SIG-M5 treated with dmso at 0.1 percent for 504 hours (cell line): ENCODE data around the gene PADI6.
A peak's percentile ranks its signal among the peaks of the same experiment; 100 is the strongest.
"Not testable (repeated sequence)": the region's sequence is repeated elsewhere in the genome, so short reads cannot be mapped to it uniquely, and the experiment has no call there.

Experiments used
- DNase-seq: peaks from one replicate; lab custom pipeline; 2025; ENCODE audit not compliant: unreplicated experiment; lab: John Stamatoyannopoulos, UW

PADI6 gene

DNA sequence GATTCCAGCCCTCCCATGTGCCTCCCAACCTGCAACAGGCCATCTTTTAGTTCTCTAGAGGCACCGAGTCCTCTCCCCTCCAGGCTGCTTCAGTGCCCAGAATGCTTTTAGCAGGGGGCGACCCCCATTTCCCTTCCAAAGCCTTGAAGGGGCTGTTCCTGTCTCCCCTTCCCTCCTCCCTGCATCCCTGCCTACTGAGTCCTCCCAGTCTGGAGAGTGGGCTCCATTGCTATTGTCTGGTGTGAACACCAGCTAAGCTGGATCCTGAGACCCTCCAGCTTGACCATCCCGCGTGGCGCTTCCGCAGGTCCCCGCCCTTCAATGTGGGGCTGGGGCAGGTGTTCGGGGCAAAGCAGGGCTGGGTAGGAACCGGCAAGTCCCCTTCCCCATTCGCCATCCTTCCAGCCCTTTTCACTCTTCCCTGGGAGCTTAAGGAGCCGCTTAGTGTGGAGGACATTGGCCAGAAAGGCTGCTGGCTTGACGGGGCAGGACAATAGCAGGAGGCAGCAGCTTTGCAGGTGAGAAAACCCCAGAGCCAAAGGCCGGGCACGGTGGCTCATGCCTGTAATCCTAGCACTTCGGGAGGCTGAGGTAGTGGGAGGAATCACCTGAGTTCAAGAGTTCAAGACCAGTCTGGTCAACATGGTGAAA lies 32.2 kb downstream of the PADI6 start:
- DNase-seq, result no peak

DNA sequence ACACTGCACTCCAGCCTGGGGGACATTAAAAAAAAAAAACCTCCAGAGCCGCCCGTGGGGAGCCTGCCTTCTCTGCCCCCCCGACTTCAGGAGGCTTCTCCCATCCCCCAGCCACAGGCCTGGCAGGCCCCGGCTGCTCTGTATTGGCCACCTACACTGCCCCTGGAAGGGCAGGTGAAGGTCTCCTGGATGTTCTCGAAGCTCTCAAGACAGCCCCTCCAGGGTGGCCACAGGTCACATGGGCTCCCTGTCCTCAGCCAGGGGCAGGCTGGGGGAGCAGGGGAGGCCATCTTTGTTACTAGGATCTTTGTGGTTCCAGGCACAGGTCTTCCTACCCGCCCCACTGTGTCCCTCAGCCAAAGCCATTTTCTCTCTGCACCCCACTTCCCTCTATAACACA lies 32.8 kb downstream of the PADI6 start:
- no peak for DNase-seq

DNA sequence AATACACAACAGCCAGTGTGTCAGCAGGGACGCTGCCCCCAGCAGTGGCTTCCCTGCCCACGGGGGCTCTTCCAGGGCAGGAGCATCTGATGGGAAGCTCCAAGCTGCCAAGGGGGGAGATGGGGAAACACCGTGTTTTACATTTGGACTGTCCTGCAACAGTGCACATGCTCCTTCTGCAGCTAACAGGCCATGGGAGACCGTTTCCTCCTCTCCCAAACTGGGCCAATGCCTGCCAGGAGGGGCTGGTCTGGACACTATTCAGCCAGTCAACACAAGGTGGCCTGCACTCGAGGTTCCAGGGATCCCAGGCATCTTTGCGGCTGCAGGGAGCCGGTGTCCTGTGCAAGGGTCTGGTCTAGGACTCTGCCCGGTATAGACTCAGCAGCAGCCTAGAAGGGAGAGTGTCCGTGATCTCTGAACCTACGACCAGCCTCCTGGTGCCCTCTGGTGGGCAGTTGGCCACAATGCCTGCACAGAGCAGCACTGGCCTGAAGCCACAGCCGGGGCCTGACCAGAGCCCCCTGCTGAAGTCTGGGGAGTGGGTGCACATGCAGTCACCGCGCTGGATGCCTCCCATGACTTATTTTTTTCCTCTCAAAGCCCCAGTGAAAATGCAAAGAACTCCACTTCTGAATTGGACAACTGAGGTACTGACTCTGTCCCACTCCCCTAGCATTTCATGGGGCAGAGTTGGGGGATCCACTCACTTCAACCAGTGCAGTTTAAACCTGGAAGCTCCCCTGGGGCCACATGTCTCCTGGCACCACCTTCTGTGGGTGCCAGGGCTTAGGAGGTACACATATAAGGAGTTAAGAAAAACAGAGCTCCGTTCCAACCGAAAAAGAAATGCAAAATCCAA lies 34.1 kb downstream of the PADI6 start:
- DNase-seq, result peak; percentile 31

DNA sequence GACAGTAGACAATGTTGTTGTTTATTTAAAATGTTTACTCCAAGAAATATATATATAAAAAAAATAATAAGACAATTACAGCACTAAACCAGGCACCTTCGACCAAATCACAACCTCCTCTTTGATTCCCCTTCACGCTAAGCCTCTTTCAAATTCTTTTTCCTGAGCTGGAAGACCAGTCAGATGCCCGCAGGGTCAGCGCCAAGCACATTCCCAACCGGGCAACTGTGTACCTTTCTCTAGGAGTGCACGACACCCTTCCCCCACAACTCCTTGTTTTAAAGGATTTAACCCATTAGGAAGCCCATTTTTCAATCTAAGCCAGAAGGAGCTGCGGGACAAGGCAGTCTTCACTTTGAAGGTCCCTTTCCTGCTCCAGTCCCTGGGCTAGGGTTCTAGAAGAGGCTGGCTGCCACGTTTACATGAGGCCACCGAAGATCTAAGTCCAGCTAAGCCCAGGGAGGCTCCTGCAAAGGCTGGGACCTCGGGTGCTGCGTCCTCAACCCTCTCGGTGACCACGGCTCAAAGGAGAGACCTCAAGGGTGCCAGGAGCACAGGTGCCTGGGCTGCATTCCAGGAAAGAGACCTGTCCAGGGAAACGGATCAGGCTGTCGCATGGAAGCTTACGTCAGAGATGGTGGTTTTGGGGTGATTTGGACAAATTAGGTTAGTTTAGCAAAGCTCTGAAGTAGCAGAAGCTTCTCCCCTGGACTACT lies 34.9 kb downstream of the PADI6 start:
- DNase-seq, result not testable (repeated sequence)

DNA sequence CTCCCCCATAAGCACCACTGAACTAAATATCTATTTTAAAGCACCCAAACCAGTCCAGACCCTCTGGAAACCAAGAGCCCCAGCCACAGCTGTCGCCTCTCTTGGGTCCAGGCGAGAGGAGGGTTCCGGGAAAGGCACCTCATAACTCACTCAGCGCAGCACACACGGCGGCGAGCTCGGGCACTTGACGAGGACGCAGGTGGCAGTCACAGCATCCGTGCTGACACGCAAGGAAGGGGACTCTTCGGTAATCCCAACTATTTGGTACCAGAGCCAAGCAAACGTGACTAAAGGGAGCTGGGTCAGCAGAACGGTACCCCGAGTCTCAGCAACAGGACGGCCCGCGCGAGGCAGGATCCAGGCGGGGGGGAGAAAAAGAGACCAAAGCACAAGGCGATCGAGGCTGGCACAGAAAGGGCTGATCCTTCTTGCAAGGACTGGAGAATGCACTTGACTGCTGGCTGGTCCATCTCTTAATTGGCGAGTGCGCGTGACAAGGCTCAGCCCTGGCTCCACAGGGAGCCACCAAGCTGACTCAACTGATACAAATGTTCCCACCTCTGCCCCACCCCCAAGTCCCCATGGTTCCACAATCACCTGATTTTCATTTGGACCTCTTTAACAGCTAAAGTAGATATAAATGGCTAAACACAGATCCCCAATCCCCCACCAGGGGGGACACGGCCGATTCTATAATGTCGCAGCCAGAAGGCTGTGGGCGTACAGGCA lies 36.0 kb downstream of the PADI6 start:
- DNase-seq, result not testable (repeated sequence)

DNA sequence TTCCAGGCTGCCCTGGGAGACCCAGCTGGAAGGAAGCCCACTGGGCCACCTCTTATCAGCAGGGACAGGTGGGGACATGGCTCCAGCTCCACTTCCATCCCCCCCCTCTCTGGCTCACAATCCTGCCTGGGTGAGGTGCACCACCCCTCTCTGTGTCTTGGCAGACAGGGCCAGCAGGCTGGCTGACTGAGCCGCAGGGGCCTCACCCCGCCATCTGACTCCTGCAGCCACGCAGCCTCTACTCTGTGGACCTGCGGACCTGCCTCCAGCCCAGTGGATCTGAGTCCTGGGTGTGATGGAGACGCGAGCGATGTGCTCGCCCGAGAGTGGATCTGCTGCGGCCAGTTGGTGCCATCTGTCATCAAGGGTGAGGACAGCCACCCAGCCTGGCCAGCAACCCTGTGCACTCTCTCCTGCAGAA lies 37.4 kb downstream of the PADI6 start:
- no peak for DNase-seq

DNA sequence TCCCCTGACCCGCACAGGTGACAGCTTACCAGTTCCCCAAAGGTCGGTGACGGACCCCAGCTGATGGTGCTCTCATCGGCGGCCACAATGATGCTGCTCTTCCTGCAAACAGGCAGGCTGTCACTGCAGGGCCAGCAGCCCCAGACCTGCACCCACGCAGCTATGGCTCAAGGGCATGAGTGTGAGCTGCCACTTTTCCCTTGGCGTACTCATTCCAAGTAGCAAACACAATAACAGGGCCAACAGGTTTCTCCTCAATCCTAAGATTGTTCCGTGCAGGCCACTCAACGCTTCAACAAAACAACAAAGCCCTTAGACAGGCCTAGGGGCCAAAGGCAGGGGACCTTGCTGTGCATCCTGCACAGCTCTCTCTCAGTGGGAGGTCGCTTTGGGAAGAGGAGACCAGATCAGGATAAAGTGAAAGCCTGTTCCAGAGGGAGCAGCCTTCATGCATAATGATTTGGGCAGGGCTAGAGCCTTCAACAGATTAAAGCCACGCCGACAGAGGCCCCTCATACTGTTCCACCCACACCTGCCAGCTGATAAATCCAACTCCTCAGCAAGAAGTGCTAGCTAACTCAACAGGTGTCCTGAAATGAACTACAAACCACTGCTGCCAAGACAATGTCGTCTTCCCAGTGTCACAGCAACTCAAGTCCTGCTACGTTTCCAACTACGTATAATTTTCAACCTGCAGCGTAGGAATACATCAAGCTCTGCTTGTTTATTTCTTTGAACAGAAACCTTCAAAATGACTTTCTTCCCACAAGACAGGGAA lies 40.3 kb downstream of the PADI6 start:
- peak; percentile 55 for DNase-seq

DNA sequence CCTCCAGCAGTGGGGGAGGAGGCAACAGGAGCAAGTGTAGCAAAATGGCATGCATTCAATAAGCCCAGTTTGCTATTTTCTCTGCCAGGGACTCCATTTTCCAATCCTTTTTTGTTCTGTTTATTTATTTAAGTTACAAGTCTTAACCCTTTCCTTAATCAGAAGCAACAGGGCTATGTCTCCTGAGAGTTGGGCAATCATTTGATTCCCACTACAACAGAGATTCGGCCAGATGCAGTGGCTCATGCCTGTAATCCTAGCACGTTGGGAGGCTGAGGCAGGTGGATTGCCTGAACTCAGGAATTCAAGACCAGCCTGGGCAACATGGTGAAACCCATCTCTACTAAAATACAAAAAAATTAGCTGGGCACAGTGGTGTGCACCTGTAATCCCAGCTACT lies 42.0 kb downstream of the PADI6 start:
- no peak for DNase-seq

DNA sequence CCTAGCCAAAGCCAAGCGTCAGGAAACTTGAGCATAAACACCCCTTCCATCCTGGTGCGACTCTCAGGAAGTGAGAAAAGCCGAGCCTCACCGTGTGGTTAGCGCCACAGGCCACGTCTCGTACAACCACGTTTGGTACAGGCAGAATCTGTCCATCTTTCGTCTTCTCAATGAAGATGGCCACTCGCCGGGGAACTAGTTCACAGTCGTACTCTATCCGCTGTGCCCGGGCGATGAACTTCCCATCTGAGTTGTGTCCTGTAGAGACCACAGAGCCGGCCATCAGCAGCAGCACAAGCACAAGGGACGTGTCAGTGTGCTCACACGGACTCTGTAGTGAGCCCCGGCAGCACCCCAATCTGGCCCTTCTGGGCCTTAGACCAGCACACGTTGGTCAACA lies 44.4 kb downstream of the PADI6 start:
- DNase-seq, result no peak

DNA sequence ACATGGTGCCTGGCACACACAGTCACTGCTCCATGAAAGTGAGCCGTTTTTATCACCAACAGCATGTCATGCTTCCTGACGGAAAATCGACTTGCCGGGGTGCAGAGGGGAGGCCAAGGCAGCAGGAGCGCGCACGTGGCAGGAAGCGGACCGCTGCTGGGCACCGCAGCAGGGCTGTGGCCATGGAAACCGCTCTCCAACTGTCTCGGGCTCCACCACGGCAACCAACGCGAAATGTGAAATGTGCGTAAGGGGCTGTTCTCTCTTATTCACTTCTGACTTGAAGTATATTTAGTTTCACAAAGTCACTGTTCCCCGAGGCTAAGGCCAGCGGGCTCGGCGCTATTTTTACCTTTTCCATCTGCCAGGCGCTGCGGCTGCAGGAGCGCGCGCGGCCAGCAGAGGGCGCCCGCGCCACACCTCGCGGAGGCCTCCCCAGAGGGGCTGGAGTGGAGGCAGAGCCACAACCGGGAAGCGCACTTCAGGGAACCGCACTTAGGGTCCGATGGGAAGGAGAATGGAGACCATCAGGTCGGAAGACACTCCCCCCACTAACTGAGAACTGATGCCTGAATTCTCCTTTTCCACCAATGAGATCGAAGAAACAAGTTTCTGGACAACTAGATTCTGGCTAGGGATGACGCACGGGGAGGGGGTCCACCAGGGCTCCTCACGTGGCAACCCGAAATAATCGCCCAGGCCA lies 47.8 kb downstream of the PADI6 start:
- DNase-seq, result peak; percentile 45

DNA sequence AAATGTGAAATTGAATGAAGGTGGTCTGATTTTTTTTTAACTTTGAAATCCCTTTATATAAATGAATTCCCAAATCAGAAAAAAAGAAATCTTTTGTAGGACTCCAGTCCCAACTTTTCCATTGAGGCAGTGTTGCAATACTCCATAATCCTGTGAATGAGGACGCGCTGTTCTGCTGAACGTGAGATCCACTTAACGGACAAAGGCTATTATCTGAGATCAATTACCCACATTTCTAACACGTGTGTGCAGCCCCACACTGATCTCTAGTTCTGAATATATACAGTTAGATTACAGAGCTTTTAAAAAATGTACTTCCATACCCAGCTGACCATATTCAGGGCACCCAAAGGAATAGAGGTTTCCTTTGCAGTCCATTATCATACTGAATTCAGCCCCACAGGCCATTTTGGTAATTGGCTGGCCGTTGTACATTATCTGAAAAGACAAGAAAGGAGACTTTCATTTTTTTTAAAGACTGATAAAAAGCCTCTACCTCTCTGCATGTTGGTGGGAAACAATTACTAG lies 48.5 kb downstream of the PADI6 start:
- no peak for DNase-seq

DNA sequence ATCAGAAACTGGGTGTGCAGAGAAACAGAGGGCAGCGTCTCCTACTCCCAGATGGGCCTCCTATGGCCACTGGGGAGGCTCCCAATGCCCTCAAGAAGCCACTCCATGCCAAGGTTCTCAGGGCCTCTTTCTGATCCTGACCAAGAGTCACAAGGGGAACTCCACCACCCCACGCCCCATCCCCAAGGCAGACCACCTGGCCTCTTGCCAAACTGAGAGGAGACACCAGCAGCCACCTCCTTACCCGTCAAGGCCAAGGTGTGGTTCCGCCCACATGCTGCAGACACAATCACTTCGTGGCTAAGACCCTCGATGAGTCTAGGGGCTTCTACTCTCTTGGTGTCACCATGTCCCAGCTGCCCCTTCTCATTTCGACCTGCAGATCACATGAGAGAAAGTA lies 50.5 kb downstream of the PADI6 start:
- DNase-seq, result no peak

DNA sequence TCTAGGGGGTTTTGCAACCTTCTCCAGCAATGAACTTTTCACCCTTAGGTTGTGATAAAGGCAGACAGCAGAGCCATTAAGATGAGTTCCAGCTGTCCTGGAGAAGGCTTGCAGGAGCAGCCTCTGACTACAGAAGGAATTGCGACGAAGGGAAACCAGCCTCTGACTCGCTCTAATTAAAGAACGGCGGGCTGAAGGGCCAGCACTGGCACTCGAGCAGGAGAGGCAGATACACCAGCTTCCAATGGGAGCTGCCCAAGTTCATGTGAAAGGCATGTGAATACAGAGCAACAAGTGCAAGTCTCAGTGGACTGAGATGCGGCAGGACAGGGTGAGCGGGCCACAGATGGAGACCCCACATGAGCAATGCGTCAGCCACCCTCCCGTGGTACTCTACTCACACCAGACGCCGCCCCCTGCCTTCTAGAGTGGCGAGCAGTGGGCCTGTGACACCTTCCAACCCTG lies 51.8 kb downstream of the PADI6 start:
- DNase-seq, result no peak

DNA sequence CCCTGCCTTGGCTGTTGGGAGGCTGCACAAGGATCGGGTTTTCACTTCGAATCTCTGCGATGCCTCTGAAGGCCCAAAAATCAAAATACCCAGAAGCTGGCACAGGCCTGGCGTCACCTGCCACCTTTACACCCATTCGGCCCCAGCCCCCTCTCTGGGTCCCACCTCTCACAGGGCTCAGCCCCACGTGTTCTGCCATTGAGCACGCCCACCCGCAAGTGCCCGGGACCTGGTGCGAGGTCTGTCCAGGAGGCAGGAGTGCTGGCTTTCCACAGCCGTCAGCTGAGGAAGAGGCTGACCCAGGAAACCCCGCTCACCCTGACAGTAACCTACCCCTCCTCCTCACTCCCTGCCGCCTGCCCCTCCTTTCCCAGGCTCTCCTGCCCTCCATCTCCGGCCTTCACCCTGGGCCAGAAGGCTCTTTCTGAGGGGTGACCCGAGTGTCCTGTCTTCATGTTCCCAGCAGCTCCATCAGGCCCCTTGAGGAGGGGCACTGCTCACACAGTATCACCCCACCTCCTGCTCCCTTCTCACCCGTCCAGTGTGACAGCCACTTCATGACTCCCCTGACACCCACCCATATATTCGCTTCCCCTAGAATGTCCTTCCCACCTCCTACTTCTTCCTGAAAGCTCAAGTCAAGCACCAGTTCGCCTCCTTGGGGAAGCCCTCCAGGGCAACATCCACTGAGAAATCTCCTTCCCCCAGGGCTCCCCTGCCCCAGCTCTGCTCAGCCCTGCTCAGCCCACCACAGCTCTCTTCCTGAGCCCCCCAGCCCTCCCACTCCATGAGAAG lies 54.0 kb downstream of the PADI6 start:
- no peak for DNase-seq

DNA sequence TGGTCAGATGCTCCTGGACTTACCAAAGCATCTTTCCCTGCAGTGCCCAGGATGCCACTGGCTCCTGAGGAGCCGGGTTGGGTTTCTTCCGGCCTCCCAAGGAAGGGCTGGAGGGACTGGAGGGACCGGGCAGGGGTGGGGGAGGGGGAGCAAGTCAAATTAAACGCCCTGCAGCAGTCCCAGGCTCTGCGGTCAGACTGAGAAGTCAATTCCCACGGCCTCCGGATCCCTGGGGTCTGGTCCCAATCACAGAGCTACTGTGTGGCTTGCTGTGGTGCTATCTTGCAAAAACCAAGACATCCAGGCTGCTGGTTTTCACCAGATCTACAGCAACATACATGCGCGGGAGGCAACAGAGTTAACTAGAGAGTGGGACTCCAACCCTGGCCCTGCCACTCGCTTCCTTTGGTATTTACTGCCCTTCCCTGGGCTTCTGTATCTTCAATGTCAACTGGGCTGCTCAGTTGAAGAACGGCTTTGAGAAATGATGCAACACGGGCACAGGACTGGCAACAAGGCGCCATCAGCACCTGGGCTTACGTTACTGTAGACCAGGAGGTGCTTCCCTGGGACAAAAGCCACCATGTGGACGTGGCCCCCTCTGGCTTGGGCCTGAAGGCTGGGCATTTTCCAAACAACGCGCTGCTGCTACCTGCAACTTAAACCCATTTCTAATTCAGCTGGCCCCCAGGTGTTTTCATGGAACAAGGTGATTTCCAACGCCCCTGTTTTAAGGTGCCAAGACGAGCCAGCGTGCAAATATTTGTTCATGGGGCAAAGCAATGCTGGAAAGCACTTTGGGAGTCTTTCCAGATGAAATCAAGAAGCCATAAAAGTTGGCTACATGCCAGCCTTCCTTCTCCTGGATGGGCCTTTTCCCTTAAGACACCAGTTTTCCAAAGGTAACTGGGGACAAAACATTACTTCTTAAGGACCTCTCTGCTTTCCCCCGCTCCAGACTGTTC lies 56.0 kb downstream of the PADI6 start:
- no peak for DNase-seq

DNA sequence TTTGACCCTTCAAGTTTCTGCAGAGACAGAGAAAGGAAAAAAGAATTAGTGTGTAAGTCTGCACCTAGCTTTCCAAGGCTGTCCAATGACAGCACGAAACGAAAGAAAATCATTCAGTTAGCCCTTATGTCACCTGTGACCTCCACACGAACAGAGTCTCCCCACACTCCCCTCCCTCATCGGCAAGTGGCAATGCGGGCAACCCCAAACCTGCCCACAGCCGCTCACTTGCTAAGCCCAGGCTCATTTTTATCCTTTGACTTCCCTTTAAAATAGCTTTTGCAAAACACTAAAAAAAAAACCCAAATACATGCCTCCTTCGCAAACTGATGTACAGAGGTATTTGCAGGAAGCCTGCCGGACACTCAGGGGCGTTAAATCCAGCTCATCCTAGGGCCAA lies 57.2 kb downstream of the PADI6 start:
- DNase-seq, result no peak

DNA sequence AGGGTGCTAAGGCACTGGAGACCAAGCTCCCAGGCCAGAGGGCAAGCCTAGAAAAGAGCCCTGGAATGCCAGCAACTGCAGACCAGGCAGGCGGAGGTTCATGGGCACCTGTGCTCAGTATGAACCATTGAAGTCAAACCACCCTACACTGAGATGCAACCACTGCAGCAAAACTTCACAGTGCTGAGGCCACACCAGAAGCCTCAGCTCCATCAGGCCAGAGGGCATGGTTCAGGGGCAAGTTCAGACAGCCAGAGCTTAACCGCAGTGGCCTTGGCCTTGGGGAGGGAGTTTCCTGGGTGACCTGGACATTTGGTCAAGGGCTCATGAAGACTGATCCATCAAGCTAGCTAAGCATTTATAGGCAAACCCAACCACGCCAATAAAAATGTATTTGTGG lies 60.4 kb downstream of the PADI6 start:
- no peak for DNase-seq

DNA sequence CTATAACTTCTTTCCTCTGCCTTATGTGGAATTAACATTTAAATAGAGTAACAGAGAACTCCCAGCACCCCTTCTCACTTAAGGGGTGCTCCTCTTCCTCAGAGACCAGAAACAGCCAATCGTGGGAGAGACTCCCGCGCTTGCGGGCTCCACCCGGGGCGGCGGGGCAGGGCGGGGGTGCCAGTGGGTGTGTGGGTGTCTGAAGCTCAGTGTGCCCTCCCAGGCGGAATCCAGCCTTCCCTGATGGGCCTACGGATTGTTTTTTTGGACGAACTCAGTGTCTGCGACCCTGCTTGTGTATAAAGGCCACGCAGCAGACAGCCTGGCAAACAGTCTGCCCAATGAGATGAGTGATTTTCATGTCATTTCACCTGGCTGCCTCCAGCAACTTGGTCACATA lies 61.3 kb downstream of the PADI6 start:
- no peak for DNase-seq
